Stimulated activated CD4-positive, alpha-beta T cell treated with anti-CD3 and anti-CD28 coated beads, Interleukin-4, amount 100 ng/mL, for 4 hours (primary cell): ENCODE data around the gene UNC5C.
"Not testable (repeated sequence)": the region's sequence is repeated elsewhere in the genome, so short reads cannot be mapped to it uniquely, and the experiment has no call there.

Experiments
- DNase-seq, 2 experiments: peaks; one replicate each; pipeline ENCODE4 v3.0.0-alpha.2; 2020

UNC5C gene

DNA sequence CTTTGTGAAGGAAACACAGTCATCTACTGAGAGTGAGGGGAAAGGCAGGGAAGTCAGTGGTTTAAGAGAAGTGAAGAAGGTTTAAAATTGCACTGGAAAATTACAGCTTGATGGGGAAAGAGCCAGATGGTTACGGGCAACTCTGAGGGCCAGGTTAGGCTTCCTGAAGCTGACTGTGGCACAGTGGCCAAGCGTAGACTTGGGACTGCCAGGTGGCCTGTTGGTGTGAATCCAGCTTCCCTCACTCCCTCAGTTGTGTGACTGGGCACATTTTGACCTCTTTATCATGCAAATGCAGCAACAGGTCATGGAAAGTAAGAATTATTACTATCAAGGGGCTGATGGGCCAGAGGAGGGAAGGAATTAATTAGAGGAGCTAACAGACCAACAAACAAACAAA lies 390.1 kb downstream of the UNC5C start:
- no peak for DNase-seq

GRCh38 chr4:95158045-95158444 lies 390.7 kb downstream of the UNC5C start:
- DNase-seq = no peak

- DNase-seq = no peak
These were observed 391.2 kb downstream of the UNC5C start for GRCh38 chr4:95157596-95157995.

GRCh38 chr4:95156452-95156765 lies 392.4 kb downstream of the UNC5C start:
- DNase-seq = no peak

DNA sequence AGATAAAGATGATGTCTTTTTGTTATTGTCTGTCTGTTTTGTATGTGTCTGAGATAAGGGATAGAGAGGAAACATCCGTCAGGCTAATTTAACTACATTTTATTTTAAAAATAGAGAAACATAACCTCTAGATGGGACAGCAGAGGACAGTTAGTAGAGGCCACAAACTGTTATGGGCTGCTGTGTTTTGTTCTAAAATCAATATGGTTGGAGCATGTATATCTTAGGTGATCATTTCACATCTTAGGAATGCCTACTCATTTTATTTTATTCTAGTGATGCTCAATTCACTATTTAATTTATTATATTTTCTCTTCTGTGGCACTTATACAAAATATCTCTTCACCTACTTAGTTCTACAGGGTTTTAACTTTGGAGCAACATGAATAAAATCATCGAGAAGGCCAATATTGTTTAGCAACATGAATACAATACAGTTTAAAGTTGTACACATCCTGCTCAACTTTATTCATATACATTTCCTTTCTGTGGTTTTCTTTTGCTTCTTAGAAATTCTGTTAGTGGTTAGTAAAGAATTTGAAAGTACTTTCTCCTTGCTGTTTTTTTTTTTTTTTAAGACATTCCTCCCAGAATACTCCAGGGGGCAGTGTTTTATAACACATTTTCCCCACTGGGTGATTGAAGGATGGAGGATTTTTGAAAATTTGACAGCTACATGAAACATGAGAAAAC lies 392.9 kb downstream of the UNC5C start:
- no peak for DNase-seq

- DNase-seq = no peak
These were observed 395.6 kb downstream of the UNC5C start for GRCh38 chr4:95153182-95153581.

DNA sequence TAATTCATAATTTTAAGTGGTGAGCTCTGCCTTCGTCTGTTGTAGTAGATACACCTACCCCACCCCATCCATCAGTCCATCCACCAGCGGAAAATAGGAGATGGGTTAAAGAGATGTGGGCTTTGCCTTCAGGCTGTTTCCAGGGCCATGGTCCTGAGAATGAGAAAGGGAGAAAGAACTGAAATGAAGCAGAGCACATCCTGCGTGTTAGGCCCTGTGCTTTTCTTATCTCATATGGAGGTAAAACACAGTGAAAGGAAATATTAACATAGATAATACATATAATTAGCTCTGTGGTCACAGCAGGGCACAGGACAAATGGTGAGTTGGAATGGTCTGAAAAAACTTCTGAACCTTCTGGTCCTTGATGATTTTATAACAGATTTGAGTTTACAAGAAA lies 397.5 kb downstream of the UNC5C start:
- DNase-seq = no peak

DNA sequence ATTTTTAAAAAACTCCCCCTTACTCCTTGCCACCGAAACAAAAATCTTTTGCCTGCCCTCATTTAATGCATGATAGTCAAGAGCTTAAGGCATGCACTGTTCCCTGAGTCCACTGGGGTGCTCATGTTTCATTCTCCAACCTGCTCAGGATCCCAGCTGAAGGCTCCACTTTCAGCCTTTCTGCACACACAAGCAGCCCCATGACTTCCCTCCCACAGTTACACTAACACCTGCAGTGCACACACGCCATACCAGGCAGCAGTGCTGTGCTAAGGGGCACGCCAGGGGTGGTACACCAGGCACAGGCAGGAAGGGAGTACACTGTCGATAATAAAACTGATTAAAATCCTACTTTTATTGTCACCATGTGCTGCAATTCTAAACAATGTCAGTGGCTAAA lies 405.8 kb downstream of the UNC5C start:
- DNase-seq = no peak

DNA sequence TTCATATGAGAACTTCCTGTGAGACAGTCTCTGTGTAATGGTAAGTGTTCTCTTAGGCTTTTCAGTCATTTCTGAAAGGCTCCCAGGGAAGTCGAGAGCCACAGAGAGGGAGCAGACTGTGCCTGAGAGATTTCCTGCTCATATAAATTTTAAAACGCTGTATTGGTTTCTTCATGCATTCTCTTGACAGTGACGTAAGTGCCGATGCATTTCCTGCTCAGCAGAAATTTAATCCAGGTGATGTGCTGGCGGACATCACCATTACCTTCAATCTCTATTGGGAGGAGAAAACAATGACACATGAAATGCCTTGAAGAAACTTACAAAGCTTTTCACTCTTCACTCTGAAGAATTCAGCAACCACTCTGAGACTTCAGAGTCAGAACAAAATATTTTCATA lies 407.4 kb downstream of the UNC5C start:
- DNase-seq = no peak

DNA sequence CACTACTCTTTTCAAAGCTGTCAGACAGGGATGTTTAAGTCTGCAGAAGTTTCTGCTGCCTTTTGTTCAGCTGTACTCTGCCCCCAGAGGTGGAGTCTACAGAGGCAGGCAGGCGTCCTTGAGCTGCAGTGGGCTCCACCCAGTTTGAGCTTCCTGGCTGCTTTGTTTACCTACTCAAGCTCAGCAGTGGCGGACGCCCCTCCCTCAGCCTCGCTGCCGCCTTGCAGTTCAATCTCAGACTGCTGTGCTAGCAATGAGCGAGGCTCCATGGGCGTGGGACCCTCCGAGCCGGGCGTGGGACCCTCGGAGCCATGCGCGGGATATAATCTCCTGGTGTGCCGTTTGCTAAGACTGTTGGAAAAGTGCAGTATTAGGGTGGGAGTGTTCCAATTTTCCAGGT lies 409.3 kb downstream of the UNC5C start:
- DNase-seq = not testable (repeated sequence)

GRCh38 chr4:95134016-95134415 lies 414.8 kb downstream of the UNC5C start:
- DNase-seq = not testable (repeated sequence)

GRCh38 chr4:95129821-95130311 lies 418.9 kb downstream of the UNC5C start:
- DNase-seq = no peak

DNA sequence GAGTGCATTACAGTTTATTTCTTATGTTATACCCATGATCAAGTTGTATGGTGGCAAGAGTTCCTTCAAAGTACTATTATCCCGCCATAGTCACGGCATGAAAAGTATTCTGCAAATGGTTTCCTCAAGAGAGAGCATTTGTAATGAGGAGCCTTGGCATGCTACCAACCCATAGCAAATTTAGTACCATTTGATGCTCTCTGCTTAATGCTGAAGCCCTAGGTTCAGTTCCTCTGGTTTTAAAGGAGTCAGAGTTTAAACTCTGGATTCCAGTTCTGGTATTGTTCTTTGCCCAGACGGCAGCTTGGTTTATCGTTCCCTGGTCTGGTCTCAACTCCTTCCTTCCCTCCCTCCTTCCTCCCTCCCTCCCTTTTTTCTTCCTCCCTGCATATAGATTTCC lies 419.7 kb downstream of the UNC5C start:
- DNase-seq = no peak

- no peak for DNase-seq
These were observed 423.8 kb downstream of the UNC5C start for GRCh38 chr4:95124906-95125504.

- DNase-seq = no peak
These were observed 426.8 kb downstream of the UNC5C start for GRCh38 chr4:95122001-95122400.

GRCh38 chr4:95120456-95120855 lies 428.3 kb downstream of the UNC5C start:
- no peak for DNase-seq

- DNase-seq = no peak
These were observed 430.3 kb downstream of the UNC5C start for GRCh38 chr4:95118497-95118896.

- DNase-seq = no peak
These were observed 434.3 kb downstream of the UNC5C start for GRCh38 chr4:95114521-95114920.
